ENCODE data around the gene PQBP1.

- no peak for TF ChIP-seq CTCF (IDR thresholded peaks at IDR 0.05)
- no peak for TF ChIP-seq POLR2A (IDR thresholded peaks at IDR 0.05)
These were observed 21.7 kb downstream of the PQBP1 start for GRCh38 chrX:48919360-48919841.

All from prostate gland (tissue), 2 donors.